Parathyroid adenoma (tissue), 2 donors: ENCODE results near the gene RNFT2.

Source experiments
- H2AFZ ChIP-seq: fragments of 300-600 bp; sonication (generic); one replicate; pipeline ENCODE4 v1.7.0; 2017; ENCODE audit warnings: antibody characterized with exemption, mild to moderate bottlenecking
- H3K27ac ChIP-seq: fragments of 300-600 bp; sonication (generic); one replicate; pipeline ENCODE4 v1.7.0; 2017
- H3K27me3 ChIP-seq: fragments of 300-600 bp; sonication (generic); one replicate; pipeline ENCODE4 v1.7.0; 2017; ENCODE audit warnings: low read length; ENCODE audit not compliant: control insufficient read depth, insufficient read depth
- H3K36me3 ChIP-seq: fragments of 300-600 bp; sonication (generic); one replicate; pipeline ENCODE4 v1.7.0; 2017; ENCODE audit warnings: low read length; ENCODE audit not compliant: control insufficient read depth, insufficient read depth
- H3K4me1 ChIP-seq: fragments of 300-600 bp; sonication (generic); one replicate; pipeline ENCODE4 v1.7.0; 2017; ENCODE audit warnings: control low read depth
- H3K4me2 ChIP-seq: fragments of 300-600 bp; sonication (generic); one replicate; pipeline ENCODE4 v1.7.0; 2017; ENCODE audit warnings: low read length
- H3K4me3 ChIP-seq: fragments of 300-600 bp; sonication (generic); one replicate; pipeline ENCODE4 v1.7.0; 2017; ENCODE audit warnings: low read depth, low read length
- H3K79me2 ChIP-seq: fragments of 300-600 bp; sonication (generic); one replicate; pipeline ENCODE4 v1.7.0; 2017; ENCODE audit warnings: control low read depth
- H3K9ac ChIP-seq: fragments of 300-600 bp; sonication (generic); one replicate; pipeline ENCODE4 v1.7.0; 2017; ENCODE audit warnings: mild to moderate bottlenecking
- H3K9me3 ChIP-seq: fragments of 300-600 bp; sonication (generic); one replicate; pipeline ENCODE4 v1.7.0; 2017; ENCODE audit warnings: low read length; ENCODE audit not compliant: control insufficient read depth
- TF ChIP-seq, protein P1 (sequence below): fragments of 300-600 bp; sonication (generic); IDR thresholded peaks from one replicate; pipeline ENCODE4 v1.7.0; 2017; ENCODE audit warnings: antibody characterized with exemption, mild to moderate bottlenecking
- donor health status: primary hyperparathyroidism.

Gene RNFT2

DNA sequence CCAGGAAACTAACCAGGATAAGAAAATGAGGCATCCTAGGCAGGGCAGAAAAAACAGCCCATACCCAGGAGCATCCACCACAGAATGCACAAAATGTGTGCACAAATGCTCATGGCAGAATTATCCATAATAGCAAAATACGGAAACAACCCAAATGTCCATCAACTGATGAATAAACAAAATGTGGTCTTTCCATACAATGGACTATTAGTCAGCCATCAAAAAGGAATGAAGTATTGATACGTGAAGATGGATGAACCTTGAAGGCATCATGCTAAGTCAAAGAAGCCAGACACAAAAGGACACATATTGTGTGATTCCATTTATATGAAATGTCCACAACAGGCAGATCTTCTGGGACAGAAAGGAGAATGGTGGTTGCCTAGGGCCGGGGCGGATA is 124.1 kb downstream of the RNFT2 start:
- Histone ChIP-seq H3K4me3 (no peak overlapping the region), H3K9me3 (no peaks in the 10 kb centered on the region), H3K4me2 (no peak overlapping the region), H3K9ac (no peak overlapping the region), H3K4me1 (no peaks in the 10 kb centered on the region), H2AFZ (no peak overlapping the region), H3K27me3 (no peaks in the 10 kb centered on the region), H3K27ac (no peak overlapping the region), H3K79me2 (no peaks in the 10 kb centered on the region), H3K36me3 (no peaks in the 10 kb centered on the region)
- TF ChIP-seq, protein P1, sequence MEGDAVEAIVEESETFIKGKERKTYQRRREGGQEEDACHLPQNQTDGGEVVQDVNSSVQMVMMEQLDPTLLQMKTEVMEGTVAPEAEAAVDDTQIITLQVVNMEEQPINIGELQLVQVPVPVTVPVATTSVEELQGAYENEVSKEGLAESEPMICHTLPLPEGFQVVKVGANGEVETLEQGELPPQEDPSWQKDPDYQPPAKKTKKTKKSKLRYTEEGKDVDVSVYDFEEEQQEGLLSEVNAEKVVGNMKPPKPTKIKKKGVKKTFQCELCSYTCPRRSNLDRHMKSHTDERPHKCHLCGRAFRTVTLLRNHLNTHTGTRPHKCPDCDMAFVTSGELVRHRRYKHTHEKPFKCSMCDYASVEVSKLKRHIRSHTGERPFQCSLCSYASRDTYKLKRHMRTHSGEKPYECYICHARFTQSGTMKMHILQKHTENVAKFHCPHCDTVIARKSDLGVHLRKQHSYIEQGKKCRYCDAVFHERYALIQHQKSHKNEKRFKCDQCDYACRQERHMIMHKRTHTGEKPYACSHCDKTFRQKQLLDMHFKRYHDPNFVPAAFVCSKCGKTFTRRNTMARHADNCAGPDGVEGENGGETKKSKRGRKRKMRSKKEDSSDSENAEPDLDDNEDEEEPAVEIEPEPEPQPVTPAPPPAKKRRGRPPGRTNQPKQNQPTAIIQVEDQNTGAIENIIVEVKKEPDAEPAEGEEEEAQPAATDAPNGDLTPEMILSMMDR: no peak

DNA sequence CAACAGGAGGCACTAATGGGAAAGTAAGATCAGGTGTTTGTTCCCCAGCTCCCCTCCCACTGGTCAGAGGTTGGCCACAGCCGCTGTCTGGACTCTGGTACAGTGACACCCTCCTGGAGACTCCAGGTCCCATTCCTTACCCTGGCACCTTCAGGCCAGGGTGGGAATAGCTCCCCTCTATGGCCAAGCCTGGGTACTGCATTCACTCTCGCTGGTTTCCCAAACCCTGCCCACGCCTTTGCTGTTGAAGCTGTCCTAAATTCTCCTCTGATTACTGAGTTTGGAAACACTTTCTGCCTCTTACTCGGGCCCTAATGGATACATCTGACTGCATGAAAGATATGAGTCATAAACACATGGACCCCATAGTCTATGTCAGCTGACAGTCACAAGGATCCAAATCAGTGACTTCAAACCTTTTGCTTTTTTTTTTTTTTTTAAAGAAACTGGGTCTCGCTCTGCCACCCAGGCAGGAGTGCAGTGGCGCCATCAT is 125.2 kb downstream of the RNFT2 start:
- H3K27ac ChIP-seq: no peak overlapping the region
- no peak overlapping the region for H3K4me3 ChIP-seq
- no peaks in the 10 kb centered on the region for H3K27me3 ChIP-seq
- H3K4me1 ChIP-seq: no peaks in the 10 kb centered on the region
- H3K4me2 ChIP-seq: no peak overlapping the region
- no peak overlapping the region for H2AFZ ChIP-seq
- no peaks in the 10 kb centered on the region for H3K9me3 ChIP-seq
- TF ChIP-seq, protein P1: no peak
- no peak overlapping the region for H3K9ac ChIP-seq
- H3K36me3 ChIP-seq: no peaks in the 10 kb centered on the region
- no peaks in the 10 kb centered on the region for H3K79me2 ChIP-seq

DNA sequence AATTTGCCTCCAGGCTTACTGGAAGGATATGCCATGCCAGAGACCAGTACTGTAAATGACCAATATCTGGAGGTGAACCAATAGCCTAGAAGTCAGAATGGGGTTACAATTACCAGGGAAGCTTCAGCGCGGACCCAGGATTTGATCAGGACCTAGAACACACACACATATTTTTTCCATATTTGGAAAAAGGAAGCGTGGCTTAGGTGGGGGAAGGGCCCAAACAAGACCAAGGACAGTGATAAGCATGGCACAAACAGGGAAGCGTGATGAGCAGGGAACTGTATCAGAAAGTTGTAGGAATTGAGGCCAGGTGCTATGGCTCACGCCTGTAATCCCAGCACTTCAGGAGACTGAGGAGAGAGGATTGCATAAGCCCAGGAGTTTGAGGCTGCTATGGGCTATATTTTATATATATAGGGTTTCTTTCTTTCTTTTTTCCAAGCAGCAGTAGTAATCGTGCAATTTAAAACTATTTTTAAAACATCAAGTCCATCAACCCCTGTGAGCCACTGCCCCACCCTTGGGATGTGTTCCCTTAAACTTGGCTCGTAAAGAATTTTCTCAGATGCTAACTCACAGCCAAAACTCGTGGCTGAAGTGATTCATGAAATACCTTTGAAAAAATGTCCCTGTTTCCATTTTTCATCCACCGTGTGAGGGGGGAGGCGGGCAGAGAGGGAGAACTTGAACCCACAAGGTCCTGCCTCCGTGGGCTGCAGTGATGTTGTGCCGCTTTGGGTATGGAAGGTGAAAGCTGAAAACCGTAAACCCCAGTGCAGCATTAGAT is 126.5 kb downstream of the RNFT2 start:
- Histone ChIP-seq H3K27ac (no peak overlapping the region), H3K9ac (no peak overlapping the region), H2AFZ (no peak overlapping the region), H3K4me1 (no peaks in the 10 kb centered on the region), H3K27me3 (no peaks in the 10 kb centered on the region), H3K9me3 (no peaks in the 10 kb centered on the region), H3K36me3 (no peaks in the 10 kb centered on the region), H3K4me2 (no peak overlapping the region), H3K4me3 (no peak overlapping the region), H3K79me2 (no peaks in the 10 kb centered on the region)
- TF ChIP-seq, protein P1: no peak

DNA sequence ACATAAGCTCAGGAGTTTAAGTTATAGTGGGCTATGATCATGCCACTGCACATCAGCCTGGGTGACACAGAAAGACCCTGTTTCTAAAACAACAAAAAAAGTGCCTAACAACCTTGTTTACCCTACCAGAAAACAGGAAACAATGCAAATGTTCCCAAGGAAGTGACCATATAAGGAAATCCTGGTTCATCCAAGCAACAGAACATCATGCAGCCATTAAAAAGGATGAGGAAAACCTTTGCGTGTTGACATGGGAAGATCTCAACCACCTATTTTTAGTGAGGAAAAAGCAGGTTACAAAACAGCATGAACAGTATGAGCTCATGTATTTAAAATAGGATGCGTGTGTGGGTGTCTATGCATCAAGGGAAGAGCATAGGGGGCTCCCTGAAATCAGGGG is 129.4 kb downstream of the RNFT2 start:
- Histone ChIP-seq H3K9me3 (no peaks in the 10 kb centered on the region), H3K4me2 (no peak overlapping the region), H3K4me1 (no peaks in the 10 kb centered on the region), H3K79me2 (no peaks in the 10 kb centered on the region), H3K36me3 (no peaks in the 10 kb centered on the region), H2AFZ (no peak overlapping the region), H3K4me3 (no peak overlapping the region), H3K27ac (no peak overlapping the region), H3K27me3 (no peaks in the 10 kb centered on the region), H3K9ac (no peak overlapping the region)
- TF ChIP-seq, protein P1: no peak

DNA sequence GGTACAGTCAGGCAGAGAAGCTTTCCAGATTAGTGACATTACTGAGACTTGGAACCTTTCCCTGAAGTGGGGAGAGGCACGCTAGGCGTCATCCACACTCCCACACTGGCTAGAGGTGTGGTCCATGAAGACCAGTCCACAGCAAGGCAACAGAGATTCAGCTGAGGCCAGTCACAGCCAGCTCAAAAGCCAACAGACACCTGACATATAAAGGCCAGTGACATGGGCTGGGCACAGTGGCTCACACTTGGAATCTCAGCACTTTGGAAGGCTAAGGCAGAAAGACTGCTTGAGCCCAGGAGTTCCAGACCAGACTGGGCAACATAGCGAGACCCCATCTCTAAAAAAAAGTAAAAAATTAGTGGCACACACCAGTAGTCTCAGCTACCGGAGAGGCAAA is 132.2 kb downstream of the RNFT2 start:
- Histone ChIP-seq H3K4me2 (no peak overlapping the region), H3K27me3 (no peaks in the 10 kb centered on the region), H3K4me3 (no peak overlapping the region), H3K36me3 (no peaks in the 10 kb centered on the region), H3K9ac (no peak overlapping the region), H2AFZ (no peak overlapping the region), H3K79me2 (no peaks in the 10 kb centered on the region), H3K9me3 (no peaks in the 10 kb centered on the region), H3K27ac (no peak overlapping the region), H3K4me1 (no peaks in the 10 kb centered on the region)
- TF ChIP-seq, protein P1: no peak
